Tibial nerve (tissue), 4 donors: ENCODE measurements around the gene M1AP. TPM values are rescaled to one million over a fixed set of nuclear protein-coding genes. Genes with fewer than 3 reads are reported as not detected.

ENCODE experiments used
- DNase-seq, 2 donors: peaks; one replicate each; pipeline ENCODE4 v3.0.0-alpha.2; 2019; ENCODE audit warnings: low spot score in 2 of 2
- H3K27ac ChIP-seq, 4 donors: fragments of 200-600 bp; sonication (generic) in 3 of 4; one replicate each; pipeline ENCODE4 v1.5.1; 2017 to 2019; ENCODE audit warnings: mild to moderate bottlenecking in 1 of 4
- H3K27me3 ChIP-seq, 2 donors: fragments of 200-600 bp; sonication (generic) in 1 of 2; one replicate each; pipeline versions ENCODE4 v1.5.1 to v1.6.0; 2017 to 2019
- H3K36me3 ChIP-seq, 3 donors: fragments of 200-600 bp; sonication (generic); one replicate each; pipeline ENCODE4 v1.5.1; 2018 to 2019
- H3K4me1 ChIP-seq, 4 donors: fragments of 200-600 bp; sonication (generic) in 3 of 4; one replicate each; pipeline ENCODE4 v1.5.1; 2017 to 2019
- H3K4me3 ChIP-seq, 4 donors: fragments of 200-600 bp; sonication (generic) in 3 of 4; one replicate each; pipeline ENCODE4 v1.5.1; 2017 to 2019; ENCODE audit warnings: mild to moderate bottlenecking in 1 of 4, moderate library complexity in 1 of 4
- H3K9me3 ChIP-seq, 4 donors: fragments of 200-600 bp; sonication (generic) in 3 of 4; one replicate each; pipeline ENCODE4 v1.5.1; 2017 to 2019
- EP300 ChIP-seq, 2 donors: sonication (generic); formaldehyde crosslinking; IDR thresholded peaks; one replicate each; pipeline ENCODE4 v1.6.1; 2017; ENCODE audit warnings: antibody characterized with exemption in 2 of 2, mild to moderate bottlenecking in 1 of 2
- POLR2A ChIP-seq, 2 donors: fragments of 450-650 bp; IDR thresholded peaks; one replicate each; pipeline ENCODE4 v1.6.1; 2017; ENCODE audit warnings: antibody characterized with exemption in 2 of 2, mild to moderate bottlenecking in 2 of 2, moderate library complexity in 2 of 2
- WGBS, 2 donors: methylation state at CpG; one replicate each; pipeline ENCODE4 v1.1.5; 2018; 5-methylcytosine and 5-hydroxymethylcytosine counted together
- total RNA-seq, 4 donors: library from RNA; depleted of rRNA; stranded (reverse); fragments of >200 nt; gene quantifications; one replicate each; pipeline ENCODE4 v1.1.0, GENCODE V29; 2016
- TF ChIP-seq, protein P1 (sequence below), 5 experiments: fragments of 200-600 bp in 3 of 5; fragments of 450-650 bp in 2 of 5; sonication (generic) in 3 of 5; IDR thresholded peaks; one replicate each; pipeline ENCODE4 v1.5.1; 2016 to 2019; ENCODE audit warnings: antibody characterized with exemption in 5 of 5, mild to moderate bottlenecking in 3 of 5, moderate library complexity in 2 of 5

Gene M1AP
- total RNA-seq, 4 donors from 2014 or later, result 0.21 TPM; not detected in 3

DNA sequence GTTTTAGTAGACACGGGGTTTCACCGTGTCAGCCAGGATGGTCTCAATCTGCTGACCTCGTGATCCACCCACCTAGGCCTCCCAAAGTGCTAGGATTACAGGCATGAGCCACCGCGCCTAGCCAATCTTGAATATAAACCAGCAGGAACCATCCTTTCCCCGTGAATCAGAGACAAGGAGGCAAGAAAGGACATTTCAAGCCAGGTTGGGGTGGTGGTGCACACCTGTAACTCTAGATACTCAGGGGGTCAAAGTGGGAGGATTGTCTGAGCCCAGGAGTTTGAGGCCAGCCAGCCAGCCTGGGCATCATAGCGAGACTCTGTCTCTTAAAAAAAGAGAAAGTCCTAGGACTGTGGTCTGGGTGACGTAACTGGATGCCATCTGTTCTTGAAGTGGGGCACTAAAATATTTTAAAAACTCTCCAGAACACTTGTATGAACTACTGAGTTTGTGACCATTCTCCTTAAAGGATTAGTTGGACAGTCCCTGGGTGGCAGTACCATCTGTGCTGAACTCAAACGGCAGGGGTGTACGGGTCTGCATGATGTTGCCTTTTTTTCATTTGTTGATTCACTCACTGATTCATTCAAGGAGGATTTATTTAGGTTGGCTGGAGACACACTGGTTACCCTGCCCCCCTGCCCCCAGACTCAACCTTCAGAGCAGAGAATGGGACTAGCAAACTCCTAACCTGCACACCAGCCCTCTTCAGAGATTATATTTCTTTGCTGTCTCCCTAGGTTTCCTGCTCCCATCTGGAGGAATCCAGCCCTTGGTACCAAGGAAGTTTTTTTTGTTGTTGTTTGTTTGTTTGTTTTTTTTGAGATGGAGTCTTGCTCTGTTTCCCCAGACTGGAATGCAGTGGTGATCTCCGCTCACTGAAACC, 136.8 kb downstream of the M1AP start:
- no peak overlapping the region for H3K4me3 ChIP-seq
- peaks cover 0 to 60% of the 10 kb centered on the region in 2 donors for H3K27me3 ChIP-seq
- no peak overlapping the region for H3K27ac ChIP-seq
- DNase-seq, result no peak
- H3K4me1 ChIP-seq, result peaks cover 0 to 39% (median 30%) of the 10 kb centered on the region in 4 donors
- 37 to 43% methylated on average over 11 of the region's 11 CpGs for WGBS, 2 donors
- no peak for TF ChIP-seq POLR2A (IDR thresholded peaks at IDR 0.05)
- no peaks in the 10 kb centered on the region for H3K9me3 ChIP-seq
- peaks cover 0 to 2% (median 0%) of the 10 kb centered on the region in 3 donors for H3K36me3 ChIP-seq

DNA sequence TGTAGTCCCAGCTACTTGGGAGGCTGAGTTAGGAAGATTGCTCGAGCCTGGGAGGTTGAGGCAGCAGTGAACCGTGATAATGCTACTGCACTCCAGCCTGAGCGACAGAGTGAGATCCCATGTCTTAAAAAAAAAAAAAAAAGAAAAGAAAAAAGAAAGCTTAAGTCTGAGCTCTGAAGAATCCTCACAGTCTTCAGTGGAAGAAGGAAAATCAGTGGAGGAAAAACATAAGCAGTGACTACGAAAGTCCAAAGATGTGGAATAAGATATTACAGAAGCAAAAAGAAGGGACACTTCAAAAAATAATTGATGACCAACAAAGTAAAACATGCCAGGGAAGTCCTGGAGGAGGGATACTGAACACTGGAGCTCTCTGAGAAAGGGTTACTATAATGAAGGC, 137.9 kb downstream of the M1AP start:
- Histone ChIP-seq H3K4me3 (no peak overlapping the region), H3K4me1 (peaks cover 0 to 39% (median 33%) of the 10 kb centered on the region in 4 donors), H3K27me3 (peaks cover 0 to 50% of the 10 kb centered on the region in 2 donors), H3K27ac (no peak overlapping the region), H3K9me3 (no peaks in the 10 kb centered on the region), H3K36me3 (peaks cover 0 to 13% (median 0%) of the 10 kb centered on the region in 3 donors)
- TF ChIP-seq POLR2A (IDR thresholded peaks at IDR 0.05) (no peak), EP300 (IDR thresholded peaks at IDR 0.05) (no peak)
- TF ChIP-seq, protein P1, sequence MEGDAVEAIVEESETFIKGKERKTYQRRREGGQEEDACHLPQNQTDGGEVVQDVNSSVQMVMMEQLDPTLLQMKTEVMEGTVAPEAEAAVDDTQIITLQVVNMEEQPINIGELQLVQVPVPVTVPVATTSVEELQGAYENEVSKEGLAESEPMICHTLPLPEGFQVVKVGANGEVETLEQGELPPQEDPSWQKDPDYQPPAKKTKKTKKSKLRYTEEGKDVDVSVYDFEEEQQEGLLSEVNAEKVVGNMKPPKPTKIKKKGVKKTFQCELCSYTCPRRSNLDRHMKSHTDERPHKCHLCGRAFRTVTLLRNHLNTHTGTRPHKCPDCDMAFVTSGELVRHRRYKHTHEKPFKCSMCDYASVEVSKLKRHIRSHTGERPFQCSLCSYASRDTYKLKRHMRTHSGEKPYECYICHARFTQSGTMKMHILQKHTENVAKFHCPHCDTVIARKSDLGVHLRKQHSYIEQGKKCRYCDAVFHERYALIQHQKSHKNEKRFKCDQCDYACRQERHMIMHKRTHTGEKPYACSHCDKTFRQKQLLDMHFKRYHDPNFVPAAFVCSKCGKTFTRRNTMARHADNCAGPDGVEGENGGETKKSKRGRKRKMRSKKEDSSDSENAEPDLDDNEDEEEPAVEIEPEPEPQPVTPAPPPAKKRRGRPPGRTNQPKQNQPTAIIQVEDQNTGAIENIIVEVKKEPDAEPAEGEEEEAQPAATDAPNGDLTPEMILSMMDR (IDR thresholded peaks at IDR 0.05), result no peak
- no peak for DNase-seq
- WGBS, 2 donors, result 78 to 79% methylated on average over 4 of the region's 4 CpGs

DNA sequence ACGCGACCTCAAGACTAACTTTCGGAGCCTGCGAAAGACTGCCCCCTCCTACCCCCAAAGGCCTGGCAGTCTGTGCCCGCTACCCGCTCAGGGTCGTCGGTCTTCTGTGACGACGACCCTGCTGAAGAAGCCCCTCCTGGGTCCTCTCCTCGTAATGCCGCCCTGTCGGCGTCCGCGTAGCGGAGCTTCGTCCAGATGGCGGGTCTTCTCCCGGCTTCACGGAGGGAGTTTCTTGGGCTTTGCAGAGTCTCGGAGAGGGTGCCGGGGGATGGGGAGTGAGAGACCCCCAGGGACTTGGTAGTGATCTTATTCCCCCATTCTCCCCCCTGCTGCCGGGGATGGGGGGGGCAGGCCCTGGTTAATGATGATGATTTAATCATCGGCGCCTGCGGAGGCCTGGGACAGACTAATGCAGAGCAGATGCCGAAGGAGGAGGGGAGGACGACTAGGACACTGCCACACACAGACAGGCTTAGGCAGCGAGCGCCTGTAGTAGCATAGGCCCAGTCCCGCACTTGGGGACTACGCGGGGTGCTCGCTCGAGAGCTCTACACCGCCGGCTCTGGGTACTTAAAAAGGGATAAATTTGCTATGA, 140.1 kb downstream of the M1AP start:
- Histone ChIP-seq H3K4me1 (peaks cover 0 to 46% (median 23%) of the 10 kb centered on the region in 4 donors), H3K27ac (peak overlapping the region; percentile 92 to 99 (median 95)), H3K36me3 (peaks cover 0 to 25% (median 0%) of the 10 kb centered on the region in 3 donors), H3K27me3 (peaks cover 0 to 27% of the 10 kb centered on the region in 2 donors), H3K4me3 (peak overlapping the region; percentile 63 to 88 (median 79)), H3K9me3 (no peaks in the 10 kb centered on the region)
- TF ChIP-seq, protein P1 (IDR thresholded peaks at IDR 0.05), result no peak
- TF ChIP-seq EP300 (IDR thresholded peaks at IDR 0.05) (no peak), POLR2A (IDR thresholded peaks at IDR 0.05) (no peak)
- no peak for DNase-seq
- 12 to 23% methylated on average over 19 to 38 of the region's 38 CpGs for WGBS, 2 donors

Other genes starting within 250 kb of the M1AP start
- 10 to 100 TPM in 1 of 4 donors, 1 to 10 TPM in 3; 4.5 to 14.4 (median 5.3) TPM for gene C2orf81, start 226.7 kb downstream of the M1AP start, total RNA-seq
- 10 to 100 TPM in 3 of 4 donors, 1 to 10 TPM in 1; 9.6 to 25.2 (median 18.5) TPM for gene WDR54, start 226.6 kb downstream of the M1AP start, total RNA-seq
- 10 to 100 TPM; 83.4 to 93.1 (median 87.1) TPM for gene RTKN, start 206.4 kb downstream of the M1AP start, total RNA-seq
- 10 to 100 TPM; 15.1 to 40.6 (median 27.5) TPM for gene INO80B, start 193.2 kb downstream of the M1AP start, total RNA-seq
- gene WBP1, start 189.9 kb downstream of the M1AP start, total RNA-seq, result 10 to 100 TPM; 35.7 to 84.6 (median 69.0) TPM
- 10 to 100 TPM; 30.2 to 52.5 (median 39.7) TPM for gene MOGS, start 182.9 kb downstream of the M1AP start, total RNA-seq
- gene MRPL53, start 175.7 kb downstream of the M1AP start, total RNA-seq, result 10 to 100 TPM; 15.9 to 86.1 (median 34.4) TPM
- gene CCDC142, start 165.3 kb downstream of the M1AP start, total RNA-seq, result 10 to 100 TPM; 34.7 to 53.1 (median 39.4) TPM
- 10 to 100 TPM; 14.6 to 43.3 (median 36.4) TPM for gene TTC31, start 165.2 kb downstream of the M1AP start, total RNA-seq
- 1 to 10 TPM in 2 of 4 donors, under 1 TPM in 2; 0.20 to 4.4 (median 1.6) TPM for gene LBX2, start 148.7 kb downstream of the M1AP start, total RNA-seq
- gene PCGF1, start 140.6 kb downstream of the M1AP start, total RNA-seq, result 10 to 100 TPM in 3 of 4 donors, 1 to 10 TPM in 1; 9.6 to 32.0 (median 19.1) TPM
- not detected for gene TLX2, start 133.9 kb downstream of the M1AP start, total RNA-seq
- gene DQX1, start 122.1 kb downstream of the M1AP start, total RNA-seq, result 1 to 10 TPM in 1 of 4 donors, not detected in 3; 6.9 TPM
- 100 to 1,000 TPM; 111 to 207 (median 135) TPM for gene AUP1, start 118.6 kb downstream of the M1AP start, total RNA-seq
- gene HTRA2, start 118.4 kb downstream of the M1AP start, total RNA-seq, result 10 to 100 TPM; 37.8 to 45.3 (median 42.5) TPM
- gene LOXL3, start 94.4 kb downstream of the M1AP start, total RNA-seq, result 10 to 100 TPM in 3 of 4 donors, 1 to 10 TPM in 1; 5.0 to 16.2 (median 13.5) TPM
- 10 to 100 TPM; 22.2 to 34.2 (median 24.2) TPM for gene DOK1, start 93.6 kb downstream of the M1AP start, total RNA-seq
- gene SEMA4F, start 5.9 kb upstream of the M1AP start, total RNA-seq, result 10 to 100 TPM in 3 of 4 donors, 1 to 10 TPM in 1; 6.7 to 22.3 (median 11.2) TPM
- gene HK2, start 185.8 kb upstream of the M1AP start, total RNA-seq, result 10 to 100 TPM in 1 of 4 donors, 1 to 10 TPM in 3; 6.5 to 13.4 (median 6.7) TPM